DMS53 treated with DMSO at 0.1 percent for 48 hours (cell line): ENCODE data around the gene MEGF6.
"Not testable (repeated sequence)": the region's sequence is repeated elsewhere in the genome, so short reads cannot be mapped to it uniquely, and the experiment has no call there.

Experiments
- DNase-seq: peaks from one replicate; lab custom pipeline; 2025; ENCODE audit not compliant: unreplicated experiment; lab: John Stamatoyannopoulos, UW

Gene MEGF6

DNA sequence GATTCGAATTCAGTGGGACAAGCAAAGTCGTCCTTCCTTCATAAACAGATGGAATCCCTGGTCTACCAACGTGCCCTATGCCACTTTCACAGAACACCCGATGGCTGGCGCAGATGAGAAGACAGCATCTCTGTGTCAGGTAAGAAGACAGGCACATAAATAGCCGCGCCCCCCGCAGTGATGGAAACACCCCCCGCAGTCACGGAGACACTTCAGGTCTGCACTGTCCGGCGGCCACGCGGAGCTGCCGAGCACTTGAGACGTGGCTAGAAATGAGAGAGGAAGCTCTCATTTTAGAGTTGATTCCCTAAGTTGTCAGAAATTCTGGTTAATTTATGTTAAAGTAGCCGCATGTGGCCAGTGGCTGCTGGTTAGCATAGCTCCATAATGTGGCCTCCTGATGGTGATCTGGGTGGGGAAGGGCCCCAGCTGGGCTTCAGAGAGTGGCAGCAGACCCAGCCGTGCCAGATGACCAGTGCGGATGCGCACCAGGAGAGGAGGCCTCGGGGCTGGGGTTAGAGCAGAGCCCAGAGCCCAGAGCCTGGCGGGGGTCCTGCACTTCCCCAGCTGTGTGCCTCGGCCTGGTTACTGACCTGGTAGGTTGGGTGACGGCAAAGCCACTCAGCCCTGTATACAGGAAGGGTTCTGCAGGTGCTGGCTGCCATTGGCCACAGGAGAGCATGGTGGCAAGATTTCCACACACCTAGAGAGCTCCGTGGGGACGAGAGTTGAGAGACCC lies 16.4 kb upstream of the MEGF6 start:
- no peak for DNase-seq

DNA sequence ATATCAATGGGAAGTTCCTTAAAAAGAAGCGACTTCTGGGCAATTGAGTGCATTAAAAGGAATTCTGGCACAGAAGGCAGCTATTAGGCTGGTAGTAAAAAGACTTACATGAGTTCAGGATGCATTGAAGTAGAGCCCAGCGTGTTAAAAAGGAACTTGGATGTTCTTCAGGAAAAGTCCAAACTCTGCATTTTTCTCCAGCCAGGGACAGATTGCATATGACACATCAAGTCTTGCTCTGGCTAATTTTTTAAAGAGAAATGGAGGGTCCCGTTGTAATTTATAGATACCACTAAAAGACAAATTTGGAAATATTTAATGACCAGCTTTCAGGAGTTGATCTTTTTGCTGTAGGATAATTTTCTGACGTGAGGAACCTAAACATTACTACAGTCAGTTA lies 14.7 kb upstream of the MEGF6 start:
- no peak for DNase-seq

DNA sequence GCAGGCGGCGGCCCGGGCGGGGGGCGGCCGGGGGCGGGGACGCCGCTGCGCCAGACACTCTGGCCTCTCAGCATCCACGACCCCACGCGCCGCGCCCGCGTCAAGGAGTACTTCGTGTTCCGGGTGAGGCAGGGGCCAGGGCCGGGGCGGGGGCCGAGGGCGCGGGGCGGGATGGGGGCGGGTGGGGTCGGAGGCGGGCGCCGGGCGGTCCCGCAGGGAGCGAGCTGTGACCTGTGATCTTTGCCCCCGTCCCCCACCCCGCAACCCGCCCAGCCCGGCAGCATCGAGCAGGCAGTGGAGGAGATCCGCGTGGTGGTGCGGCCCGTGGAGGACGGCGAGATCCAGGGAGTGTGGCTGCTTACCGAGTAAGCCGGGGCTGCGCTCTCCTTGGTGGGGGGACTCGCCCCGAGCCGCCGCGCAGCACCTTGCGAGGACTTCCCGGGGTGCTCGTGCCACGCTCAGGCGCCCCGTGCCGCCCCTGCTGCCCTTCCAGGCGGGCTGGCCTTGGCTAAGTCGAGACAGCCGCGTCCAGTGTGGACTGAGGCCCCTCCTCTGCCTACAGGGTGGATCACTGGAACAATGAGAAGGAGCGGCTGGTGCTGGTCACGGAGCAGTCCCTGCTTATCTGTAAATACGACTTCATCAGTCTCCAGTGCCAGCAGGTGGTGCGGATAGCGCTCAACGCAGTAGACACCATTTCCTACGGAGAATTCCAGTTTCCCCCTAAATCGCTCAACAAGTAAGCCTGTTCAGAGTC lies 14.0 kb upstream of the MEGF6 start:
- DNase-seq = peak; percentile 69

DNA sequence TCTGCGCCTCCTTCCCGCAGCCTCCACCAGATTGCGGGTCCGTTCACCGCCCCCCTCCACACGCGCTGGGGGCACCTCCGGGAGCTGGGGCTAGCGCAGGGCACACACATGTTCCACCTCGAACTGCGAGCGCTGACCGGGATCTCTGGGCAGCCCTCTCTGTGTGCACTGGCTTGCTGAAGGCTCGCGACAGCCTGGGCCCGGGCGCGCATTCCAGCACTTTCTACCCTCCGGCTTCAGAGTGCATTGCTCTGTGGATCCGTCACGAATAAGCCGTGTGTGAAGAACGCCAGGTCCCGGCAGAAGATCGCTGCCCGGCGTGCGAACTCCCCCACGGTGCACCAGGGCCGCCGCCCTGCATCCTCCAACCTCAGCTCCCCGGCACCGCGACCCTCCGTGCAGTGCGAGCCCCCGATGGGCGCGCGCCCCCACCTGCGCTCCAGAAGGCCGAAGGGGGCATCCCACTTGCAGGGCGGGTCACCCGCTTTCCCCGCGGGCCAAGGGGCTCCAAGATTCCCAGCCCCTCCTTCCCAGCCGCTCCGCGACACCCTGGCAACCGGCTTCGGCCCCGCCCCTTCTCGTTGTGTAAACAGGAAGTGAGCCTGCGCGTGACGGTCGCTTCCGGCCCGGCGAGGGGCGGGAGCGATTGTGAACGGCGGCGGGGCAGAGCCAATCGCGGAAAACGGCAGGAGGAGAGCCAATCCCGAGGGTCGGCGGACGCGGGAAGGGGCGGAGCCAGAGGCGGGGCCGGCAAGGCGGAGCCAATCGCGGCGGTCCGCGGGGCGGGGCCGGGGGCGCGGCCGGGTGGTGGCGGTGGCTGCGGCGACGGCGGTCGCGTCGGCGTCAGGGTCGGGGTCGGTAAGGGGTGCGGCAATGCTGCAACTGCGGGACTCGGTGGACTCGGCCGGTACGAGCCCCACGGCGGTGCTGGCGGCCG lies 13.2 kb upstream of the MEGF6 start, which contains the start of gene TPRG1L:
TPRG1L (plus strand) TSS at position 816 of the 937 bp plus-strand sequence; CDS start at position 874, 58 bp downstream.
- DNase-seq = peak; percentile 90

DNA sequence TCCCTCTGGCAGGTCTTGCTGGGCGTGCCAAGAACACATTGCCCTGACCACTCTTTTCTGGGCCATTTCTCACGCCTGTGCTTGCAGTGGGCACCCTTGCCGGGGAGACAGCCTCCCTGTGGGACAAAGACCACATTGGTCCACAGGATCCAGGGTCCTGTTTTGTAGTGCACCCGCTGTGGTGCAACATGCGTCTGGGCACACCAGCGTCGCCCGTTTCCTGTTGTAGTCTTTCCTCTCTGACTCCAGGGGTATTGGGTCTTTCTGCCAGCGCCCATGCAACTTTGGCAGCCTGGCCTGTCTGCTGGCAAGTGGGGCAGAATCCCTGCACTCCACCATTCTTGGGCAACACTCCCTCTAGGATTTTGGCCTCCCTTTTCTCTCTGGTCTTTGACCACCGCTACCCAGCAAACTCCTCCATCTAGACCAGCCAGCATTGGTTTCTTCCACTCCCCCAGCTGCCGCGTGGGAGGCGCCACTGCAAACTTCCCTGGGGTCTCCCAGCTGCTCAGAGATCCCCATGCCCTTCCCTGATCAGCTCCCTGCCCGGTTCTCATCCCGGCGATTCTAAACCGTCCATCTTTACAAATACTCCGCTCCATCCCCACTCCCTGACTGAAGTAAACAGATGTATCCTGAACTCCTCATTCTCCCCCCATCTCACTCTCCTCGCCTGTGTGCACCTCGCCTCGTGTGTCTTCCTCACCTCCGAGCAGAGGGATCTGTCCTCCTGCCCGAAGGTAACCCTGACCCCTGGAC lies 12.3 kb upstream of the MEGF6 start:
- no peak for DNase-seq

DNA sequence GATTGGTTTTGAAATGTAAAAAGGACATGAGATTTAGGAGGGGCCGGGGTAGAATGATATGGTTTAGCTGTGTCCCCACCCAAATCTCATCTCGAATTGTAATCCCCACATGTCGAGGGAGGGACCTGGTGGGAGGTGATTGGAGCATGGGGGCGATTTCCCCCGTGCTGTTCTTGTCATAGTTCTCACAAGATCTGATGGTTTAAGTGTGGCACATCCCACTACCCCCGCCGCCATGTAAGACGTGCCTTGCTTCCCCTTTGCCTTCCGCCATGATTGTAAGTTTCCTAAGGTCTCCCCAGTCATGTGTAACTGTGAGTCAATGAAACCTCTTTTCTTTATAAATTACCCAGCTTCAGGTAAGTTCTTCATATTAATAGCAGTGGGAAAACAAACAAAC lies 10.8 kb upstream of the MEGF6 start:
- DNase-seq = not testable (repeated sequence)

DNA sequence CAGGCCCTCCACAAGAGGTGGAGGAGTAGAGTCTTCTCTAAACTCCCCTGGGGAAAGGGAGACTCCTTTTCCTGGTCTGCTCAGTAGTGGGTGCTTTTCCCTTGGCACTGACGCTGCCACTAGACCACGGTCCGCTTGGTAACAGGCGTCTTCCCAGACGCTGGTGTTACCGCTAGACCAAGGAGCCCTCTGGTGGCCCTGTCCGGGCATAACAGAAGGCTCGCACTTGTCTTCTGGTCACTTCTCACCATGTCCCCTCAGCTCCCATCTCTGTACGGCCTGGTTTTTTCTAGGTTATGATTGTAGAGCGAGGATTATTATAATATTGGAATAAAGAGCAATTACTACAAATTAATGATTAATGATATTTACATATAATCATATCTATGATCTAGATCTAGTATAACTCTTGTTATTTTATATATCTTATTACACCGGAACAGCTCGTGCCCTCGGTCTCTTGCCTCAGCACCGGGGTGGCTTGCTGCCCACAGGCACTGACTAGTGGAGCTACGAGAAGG lies 9.9 kb upstream of the MEGF6 start:
- DNase-seq = peak; percentile 52

DNA sequence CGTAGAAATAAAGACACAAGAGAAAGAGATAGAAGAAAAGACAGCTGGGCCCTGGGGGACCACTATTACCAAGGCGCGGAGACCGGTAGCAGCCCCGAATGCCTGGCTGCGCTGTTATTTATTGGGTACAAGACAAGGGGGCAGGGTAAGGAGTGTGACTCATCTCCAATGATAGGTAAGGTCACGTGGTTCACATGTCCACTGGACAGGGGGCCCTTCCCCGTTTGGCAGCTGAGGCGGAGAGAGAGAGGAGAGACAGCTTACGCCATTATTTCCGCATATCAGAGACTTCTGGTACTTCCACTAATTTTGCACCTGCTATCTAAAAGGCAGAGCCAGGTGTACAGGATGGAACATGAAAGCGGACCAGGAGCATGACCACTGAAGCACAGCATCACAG lies 9.4 kb upstream of the MEGF6 start:
- peak; percentile 52 for DNase-seq

DNA sequence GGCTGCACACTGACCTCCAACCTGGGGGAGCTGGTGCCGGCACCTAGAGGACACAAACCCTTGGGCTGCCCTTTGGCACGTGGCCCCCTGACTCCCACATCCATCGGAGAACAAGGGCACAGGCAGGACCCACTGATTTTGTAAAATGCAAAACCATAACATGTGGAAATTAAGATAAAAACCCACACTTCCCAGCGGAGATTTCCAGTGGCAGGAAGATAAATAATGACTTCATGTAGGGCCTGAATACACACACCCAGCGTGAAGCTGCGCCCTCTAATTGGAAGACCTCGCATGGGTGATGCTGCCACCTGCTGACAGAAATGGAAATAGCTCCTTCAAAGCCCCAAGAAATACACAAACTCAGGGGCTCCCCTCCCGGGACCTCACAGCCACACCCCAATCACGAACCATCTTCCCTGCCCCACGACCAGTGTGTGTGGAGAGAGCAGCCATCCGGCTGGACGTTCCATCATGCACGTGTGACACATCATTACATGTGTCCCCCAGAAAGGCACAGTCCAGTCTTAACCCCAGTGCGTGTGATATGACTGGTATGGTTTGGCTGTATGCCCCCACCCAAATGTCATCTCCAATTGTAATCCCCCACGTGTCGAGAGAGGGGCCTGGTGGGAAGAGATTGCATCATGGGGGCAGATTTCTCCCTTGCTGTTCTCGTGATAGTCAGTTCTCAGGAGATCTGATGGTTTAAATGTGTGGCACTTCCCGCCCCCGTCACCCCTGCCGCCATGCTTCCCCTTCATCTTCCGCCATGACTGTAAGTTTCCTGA lies 7.8 kb upstream of the MEGF6 start:
- peak; percentile 33 for DNase-seq

DNA sequence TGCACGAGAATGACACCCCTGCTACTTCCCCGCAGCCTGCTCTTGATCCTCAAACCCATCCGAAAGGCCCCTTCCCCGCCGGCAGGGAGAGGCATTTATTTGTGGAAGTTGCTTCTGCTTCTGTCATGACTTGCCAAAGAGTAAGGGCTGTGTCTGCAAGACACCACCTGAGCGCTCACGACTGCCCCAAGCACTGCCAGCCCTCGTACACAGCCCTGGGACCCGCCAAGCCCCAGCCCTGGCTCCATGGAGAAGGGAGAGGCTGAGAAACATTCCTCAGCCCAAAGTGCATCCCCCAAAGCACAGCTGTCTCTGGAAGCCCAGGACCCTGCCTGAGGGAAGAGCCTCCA lies 7.2 kb upstream of the MEGF6 start:
- no peak for DNase-seq

DNA sequence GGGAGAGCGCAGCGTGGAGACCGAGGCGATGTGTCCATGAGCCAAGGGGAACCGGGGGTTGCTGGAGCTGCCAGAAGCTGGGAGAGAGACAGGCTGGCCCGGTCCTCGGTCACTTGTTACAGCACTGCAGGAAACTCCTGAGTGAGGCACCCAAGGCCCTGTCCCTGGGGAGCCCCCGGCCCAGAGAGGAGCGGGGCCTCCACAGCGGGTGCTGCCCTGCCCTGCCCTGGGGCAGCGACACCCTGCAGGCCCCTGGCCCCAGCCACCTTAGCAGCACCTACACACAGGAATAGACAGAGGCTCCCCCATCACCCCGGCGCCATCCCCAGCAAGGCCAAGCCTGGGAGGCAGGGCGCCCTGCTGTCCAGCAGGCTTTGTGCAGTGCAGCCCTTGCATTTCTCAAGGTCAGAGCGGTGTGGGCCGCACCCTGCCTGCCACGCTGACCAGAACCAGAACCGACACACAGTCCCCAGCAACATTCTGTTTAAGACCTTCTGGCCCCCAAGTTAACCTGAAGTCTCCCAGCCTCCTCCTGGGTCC lies 6.6 kb upstream of the MEGF6 start:
- DNase-seq = no peak

DNA sequence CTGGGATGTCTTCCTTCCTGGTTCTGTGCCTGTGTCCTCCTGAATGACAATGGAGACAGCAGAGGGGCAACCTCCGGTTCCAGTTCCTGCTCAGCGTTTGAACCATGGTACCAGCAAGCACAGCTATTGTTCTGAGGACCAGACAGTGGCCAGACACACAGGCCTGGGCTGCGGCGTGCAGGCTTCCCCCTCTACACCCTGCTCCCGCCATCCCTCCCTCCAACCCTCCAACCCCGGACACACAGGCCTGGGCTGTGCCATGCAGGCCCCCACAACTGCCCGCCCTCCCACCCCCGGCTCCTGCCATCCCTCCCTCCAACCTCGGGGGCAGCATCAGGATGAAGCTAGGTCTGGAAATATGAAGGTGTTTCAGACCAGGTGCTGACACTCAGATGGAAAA lies 5.6 kb upstream of the MEGF6 start:
- no peak for DNase-seq

DNA sequence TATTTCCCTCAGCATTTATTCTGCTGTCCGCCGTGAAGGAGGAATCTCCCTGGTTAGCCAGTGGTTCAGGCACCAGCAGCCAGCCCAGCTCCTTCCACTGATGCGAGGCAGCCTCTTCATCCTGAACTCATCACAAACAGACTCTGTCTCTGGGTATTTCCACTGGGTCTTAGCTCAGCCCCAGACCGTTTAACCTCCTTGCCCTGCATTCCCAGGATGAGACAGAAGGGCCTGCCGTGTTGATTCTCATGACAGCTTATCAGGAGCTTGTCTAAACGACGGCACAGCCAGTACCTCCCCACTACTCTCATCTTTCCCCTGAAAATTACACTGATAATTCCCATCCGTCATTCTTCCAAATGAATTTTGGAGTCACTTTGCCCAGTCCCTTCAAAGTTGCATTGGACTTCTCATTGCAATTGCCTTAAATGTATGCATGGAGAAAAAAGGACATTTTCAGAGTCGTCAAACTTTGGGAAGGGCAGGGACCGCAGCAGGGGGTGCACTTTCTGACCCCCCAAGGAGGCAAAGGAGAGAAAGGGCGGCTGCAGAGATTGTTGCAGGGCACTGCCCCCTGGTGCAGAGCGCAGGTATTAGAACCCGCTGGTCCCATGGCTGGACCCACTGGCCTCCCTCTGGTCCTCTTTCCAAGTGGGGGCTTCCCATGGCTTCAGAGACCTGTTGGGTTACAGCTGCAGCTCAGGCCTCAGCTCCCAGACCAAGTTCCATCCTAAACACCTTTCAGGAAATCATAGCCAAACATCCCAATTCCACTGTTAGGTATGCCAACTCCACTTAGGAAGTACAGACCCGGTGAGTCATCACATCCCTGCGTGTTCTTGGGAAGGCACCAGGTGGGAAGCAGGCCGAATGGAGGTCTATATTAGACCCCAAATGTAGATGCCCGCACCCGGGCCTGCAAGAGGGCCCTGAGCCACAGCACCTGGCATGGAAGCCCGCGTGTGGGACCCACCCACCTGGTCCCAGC lies 3.7 kb upstream of the MEGF6 start:
- no peak for DNase-seq

DNA sequence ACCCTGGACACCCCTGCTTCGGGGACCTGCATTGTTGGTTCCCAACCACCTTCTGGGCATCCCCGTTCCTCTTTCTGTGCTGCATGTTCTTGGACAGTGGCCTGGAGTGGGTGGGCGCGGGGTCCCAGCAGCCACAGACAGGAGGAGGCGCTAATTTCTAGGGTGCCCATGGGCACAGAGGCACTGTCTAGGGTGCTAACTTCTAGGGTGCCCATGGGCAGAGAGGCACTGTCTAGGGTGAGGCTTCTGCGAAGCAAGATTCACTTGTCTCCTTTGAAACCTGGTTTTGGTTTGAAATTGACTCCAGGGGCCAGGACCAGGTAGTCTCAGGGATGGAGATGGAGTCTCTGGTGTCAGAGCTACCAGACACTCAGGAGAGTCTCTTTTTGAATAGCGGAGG lies 815 bp upstream of the MEGF6 start:
- DNase-seq = no peak

DNA sequence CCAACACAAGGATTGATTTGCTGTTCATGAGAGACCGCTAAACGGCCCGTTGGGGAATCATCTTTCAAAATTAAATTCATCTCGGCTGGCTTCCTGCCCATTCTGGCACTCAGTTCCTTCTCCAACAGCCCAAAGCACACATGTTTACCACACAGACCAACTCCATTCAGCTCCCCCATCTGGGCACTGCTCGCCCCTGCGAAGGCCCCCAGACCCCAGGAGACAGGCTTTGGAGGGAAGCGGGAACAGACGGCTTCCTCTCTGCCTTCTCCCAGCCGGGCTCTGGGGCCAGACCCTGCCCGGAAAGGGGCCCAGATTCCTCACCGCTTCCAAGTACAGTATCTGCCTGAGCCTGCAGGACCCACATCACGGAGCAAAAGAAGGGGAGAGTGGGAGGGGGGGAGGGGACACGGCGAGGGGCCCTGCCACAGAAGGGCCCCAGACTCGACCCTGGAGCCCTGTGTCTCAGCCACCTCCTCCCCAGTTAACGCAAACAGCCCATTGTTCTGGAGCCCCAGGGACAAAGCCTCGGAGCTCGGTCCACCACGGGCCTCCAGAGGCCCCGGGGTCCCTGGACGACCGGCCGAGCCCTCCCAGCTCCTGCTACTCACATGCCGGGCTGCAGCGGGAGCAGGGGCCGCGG lies 660 bp downstream of the MEGF6 start:
- no peak for DNase-seq

DNA sequence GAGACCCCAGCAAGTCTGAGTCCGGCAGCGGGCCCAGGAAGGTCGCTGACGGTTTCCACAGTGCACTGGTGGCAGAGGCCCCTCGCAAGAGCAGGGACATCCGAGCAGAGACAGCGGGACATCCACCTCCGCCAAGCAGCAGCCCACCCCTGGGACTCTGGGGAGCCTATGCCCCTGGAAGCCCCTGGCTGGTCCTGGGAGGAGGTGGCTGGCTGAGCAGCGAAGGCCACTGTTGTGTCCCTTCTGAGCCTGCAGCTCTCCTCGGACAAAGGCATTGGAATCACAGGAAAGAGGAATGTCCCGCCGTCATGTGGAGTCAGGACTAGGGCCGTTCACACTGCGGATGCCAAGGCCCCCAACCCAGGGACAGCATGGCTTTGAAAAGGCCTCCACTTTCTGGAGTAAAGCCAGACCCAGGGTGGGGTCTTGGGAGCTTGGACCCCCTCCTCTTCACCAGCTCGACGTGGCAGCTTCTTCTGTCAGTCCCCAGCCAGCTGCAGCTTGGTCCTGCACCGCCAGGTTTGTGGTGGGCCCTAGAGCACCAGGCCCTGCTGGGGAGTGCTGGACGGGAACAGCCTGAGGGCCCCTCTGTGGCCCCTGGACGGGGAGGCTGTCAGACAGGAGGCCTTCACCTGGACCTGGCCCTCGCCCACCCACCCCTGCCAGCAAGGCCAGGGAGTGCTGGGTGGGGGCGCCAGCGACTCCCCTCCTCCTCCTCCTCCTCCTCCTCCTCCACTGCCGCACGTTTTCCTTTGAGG lies 1.4 kb downstream of the MEGF6 start:
- DNase-seq = no peak
